Esophagus squamous epithelium (tissue), 4 donors: ENCODE results near the gene SMIM24.

Experiments used
- POLR2A ChIP-seq, 4 donors: fragments of 450-650 bp; IDR thresholded peaks; one replicate each; pipeline ENCODE4 v1.6.1; 2017; ENCODE audit warnings: antibody characterized with exemption in 4 of 4, mild to moderate bottlenecking in 4 of 4, moderate library complexity in 3 of 4
- TF ChIP-seq, protein P1 (sequence below), 6 experiments: fragments of 450-650 bp in 4 of 6; fragments of 200-600 bp in 2 of 6; sonication (generic) in 2 of 6; IDR thresholded peaks; one replicate each; pipeline ENCODE4 v1.5.1; 2016 to 2019; ENCODE audit warnings: antibody characterized with exemption in 6 of 6, mild to moderate bottlenecking in 4 of 6, moderate library complexity in 4 of 6

DNA sequence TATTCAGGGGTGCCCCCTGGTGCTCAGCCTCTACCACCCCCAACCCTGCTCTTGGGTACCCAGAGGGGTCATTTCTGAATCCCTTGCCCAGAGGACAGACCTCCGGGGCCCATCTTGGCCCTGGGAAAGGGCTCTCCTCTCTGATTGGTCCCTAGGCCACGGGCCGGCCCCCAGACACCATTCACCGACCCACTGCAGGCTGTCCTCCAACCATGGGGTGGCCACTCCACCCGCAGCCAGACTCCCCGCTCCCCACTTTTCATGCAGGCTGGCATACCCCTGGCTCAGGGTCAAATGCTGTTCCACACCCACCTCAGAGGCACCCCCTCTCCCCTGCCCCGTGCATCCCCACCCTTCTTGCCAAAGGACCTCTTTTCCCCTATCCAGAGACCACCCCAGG lies 14.8 kb downstream of the SMIM24 start:
- TF ChIP-seq, protein P1, sequence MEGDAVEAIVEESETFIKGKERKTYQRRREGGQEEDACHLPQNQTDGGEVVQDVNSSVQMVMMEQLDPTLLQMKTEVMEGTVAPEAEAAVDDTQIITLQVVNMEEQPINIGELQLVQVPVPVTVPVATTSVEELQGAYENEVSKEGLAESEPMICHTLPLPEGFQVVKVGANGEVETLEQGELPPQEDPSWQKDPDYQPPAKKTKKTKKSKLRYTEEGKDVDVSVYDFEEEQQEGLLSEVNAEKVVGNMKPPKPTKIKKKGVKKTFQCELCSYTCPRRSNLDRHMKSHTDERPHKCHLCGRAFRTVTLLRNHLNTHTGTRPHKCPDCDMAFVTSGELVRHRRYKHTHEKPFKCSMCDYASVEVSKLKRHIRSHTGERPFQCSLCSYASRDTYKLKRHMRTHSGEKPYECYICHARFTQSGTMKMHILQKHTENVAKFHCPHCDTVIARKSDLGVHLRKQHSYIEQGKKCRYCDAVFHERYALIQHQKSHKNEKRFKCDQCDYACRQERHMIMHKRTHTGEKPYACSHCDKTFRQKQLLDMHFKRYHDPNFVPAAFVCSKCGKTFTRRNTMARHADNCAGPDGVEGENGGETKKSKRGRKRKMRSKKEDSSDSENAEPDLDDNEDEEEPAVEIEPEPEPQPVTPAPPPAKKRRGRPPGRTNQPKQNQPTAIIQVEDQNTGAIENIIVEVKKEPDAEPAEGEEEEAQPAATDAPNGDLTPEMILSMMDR (IDR thresholded peaks at IDR 0.05), result no peak
- no peak for TF ChIP-seq POLR2A (IDR thresholded peaks at IDR 0.05)
